Measurements from ENCODE around the gene ARHGEF33.

Gene ARHGEF33

DNA sequence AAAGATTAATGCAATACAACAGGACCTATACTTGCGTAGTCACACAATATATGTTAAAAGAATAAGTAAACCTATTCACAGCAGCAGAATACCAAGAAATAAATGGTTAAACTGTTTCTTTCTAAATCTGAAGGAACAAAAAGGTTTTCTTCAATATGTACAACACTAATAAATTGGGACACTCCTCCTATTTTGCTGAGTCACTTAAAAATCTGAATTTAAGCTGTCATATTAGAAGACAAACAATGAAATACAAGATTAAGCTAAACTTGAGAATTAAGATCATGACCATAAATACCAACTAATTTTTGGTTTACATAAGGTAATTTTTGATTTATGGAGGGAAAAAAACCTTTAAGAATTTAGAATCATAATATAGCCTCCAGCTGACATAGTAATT lies 92.8 kb downstream of the ARHGEF33 start:
- TF ChIP-seq GLIS1 (tag by site-specific recombination; IDR thresholded peaks at IDR 0.05) (no peak), ZNF391 (tag by site-specific recombination; IDR thresholded peaks at IDR 0.05; ENCODE audit: borderline replicate concordance, low read depth) (no peak), ZNF23 (tag by site-specific recombination; IDR thresholded peaks at IDR 0.05; ENCODE audit: borderline replicate concordance) (no peak), ZBTB8A (tag by site-specific recombination; IDR thresholded peaks at IDR 0.05) (no peak), SP3 (tag by site-specific recombination; IDR thresholded peaks at IDR 0.05) (no peak), ZNF514 (tag by site-specific recombination; IDR thresholded peaks at IDR 0.05) (no peak), HOXD13 (CRISPR knock-in tag; IDR thresholded peaks at IDR 0.05; ENCODE audit: borderline replicate concordance) (no peak), ZNF214 (tag by site-specific recombination; IDR thresholded peaks at IDR 0.05; ENCODE audit: borderline replicate concordance) (no peak), SETDB1 (IDR thresholded peaks at IDR 0.05; ENCODE audit: insufficient read length, low read length) (no peak), MZF1 (tag by site-specific recombination; IDR thresholded peaks at IDR 0.05; ENCODE audit: borderline replicate concordance) (no peak), ZNF140 (tag by site-specific recombination; IDR thresholded peaks at IDR 0.05) (no peak), SP7 (tag by site-specific recombination; IDR thresholded peaks at IDR 0.05) (no peak), ZNF324 (tag by site-specific recombination; IDR thresholded peaks at IDR 0.05) (no peak), ZNF571 (tag by site-specific recombination; IDR thresholded peaks at IDR 0.05) (no peak), RBAK (tag by site-specific recombination; IDR thresholded peaks at IDR 0.05) (no peak)
- TF ChIP-seq, protein P1, sequence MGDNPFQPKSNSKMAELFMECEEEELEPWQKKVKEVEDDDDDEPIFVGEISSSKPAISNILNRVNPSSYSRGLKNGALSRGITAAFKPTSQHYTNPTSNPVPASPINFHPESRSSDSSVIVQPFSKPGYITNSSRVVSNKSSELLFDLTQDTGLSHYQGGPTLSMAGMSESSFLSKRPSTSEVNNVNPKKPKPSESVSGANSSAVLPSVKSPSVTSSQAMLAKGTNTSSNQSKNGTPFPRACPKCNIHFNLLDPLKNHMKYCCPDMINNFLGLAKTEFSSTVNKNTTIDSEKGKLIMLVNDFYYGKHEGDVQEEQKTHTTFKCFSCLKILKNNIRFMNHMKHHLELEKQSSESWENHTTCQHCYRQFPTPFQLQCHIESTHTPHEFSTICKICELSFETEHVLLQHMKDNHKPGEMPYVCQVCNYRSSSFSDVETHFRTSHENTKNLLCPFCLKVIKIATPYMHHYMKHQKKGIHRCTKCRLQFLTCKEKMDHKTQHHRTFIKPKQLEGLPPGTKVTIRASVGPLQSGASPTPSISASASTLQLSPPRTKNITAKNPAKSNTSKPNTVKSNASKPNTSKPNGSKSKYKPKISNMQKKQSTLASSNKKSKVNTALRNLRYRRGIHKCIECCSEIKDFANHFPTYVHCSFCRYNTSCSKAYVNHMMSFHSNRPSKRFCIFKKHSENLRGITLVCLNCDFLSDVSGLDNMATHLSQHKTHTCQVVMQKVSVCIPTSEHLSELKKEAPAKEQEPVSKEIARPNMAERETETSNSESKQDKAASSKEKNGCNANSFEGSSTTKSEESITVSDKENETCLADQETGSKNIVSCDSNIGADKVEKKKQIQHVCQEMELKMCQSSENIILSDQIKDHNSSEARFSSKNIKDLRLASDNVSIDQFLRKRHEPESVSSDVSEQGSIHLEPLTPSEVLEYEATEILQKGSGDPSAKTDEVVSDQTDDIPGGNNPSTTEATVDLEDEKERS (tag by site-specific recombination; IDR thresholded peaks at IDR 0.05) = no peak
- TF ChIP-seq, protein P2, sequence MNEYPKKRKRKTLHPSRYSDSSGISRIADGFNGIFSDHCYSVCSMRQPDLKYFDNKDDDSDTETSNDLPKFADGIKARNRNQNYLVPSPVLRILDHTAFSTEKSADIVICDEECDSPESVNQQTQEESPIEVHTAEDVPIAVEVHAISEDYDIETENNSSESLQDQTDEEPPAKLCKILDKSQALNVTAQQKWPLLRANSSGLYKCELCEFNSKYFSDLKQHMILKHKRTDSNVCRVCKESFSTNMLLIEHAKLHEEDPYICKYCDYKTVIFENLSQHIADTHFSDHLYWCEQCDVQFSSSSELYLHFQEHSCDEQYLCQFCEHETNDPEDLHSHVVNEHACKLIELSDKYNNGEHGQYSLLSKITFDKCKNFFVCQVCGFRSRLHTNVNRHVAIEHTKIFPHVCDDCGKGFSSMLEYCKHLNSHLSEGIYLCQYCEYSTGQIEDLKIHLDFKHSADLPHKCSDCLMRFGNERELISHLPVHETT (tag by site-specific recombination; IDR thresholded peaks at IDR 0.05) = no peak
- TF ChIP-seq, protein P3, sequence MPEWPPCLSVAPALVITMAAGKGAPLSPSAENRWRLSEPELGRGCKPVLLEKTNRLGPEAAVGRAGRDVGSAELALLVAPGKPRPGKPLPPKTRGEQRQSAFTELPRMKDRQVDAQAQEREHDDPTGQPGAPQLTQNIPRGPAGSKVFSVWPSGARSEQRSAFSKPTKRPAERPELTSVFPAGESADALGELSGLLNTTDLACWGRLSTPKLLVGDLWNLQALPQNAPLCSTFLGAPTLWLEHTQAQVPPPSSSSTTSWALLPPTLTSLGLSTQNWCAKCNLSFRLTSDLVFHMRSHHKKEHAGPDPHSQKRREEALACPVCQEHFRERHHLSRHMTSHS (tag by site-specific recombination; IDR thresholded peaks at IDR 0.05) = no peak
- TF ChIP-seq, protein P4, sequence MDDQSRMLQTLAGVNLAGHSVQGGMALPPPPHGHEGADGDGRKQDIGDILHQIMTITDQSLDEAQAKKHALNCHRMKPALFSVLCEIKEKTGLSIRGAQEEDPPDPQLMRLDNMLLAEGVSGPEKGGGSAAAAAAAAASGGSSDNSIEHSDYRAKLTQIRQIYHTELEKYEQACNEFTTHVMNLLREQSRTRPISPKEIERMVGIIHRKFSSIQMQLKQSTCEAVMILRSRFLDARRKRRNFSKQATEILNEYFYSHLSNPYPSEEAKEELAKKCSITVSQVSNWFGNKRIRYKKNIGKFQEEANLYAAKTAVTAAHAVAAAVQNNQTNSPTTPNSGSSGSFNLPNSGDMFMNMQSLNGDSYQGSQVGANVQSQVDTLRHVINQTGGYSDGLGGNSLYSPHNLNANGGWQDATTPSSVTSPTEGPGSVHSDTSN (CRISPR knock-in tag; IDR thresholded peaks at IDR 0.05) = no peak
- ChIA-PET POLR2A (no interaction called here), CTCF (no interaction called here)
- Histone ChIP-seq H3K27ac (ENCODE audit: extremely low read depth, low read depth, low read length) (no peak overlapping the region), H3K36me3 (ENCODE audit: control insufficient read depth in 2 of 2, insufficient read depth in 1 of 2, low read length in 2 of 2) (peaks cover 5 to 24% of the 10 kb centered on the region in 2 experiments; a peak in 2 of 3 replicates), H3K9me3 (ENCODE audit: control insufficient read depth, insufficient read depth, low read depth, low read length) (no peaks in the 10 kb centered on the region), H3K4me3 (ENCODE audit: low read depth, low read length) (no peak overlapping the region), H3K4me1 (ENCODE audit: control insufficient read depth, insufficient read depth, low read length) (no peaks in the 10 kb centered on the region)

DNA sequence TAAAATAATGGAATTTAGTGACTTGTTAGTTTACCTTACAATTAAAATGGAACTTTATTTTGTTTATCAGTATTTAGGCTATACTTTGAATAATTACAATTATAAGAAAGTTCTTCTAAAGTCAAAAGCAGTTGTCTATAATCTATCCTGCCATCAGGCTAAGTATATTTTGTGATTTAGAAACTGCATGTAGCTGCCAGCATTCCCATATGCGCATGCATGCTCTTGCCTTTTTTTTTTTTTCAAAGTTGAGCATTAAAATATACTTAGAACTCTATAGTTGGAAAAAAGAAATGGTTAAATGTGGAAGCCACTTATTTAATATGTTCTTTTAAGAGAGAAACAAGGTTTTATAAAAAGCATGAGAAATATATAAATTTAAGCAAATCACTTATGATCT lies 99.0 kb downstream of the ARHGEF33 start:
- ChIA-PET POLR2A (no interaction called here), CTCF (interaction anchor here (0.8 kb wide), 1 partner anchor 240 kb away, joined by 4 read pairs; no protein-coding TSS in a partner anchor)
- no peaks in the 10 kb centered on the region for H3K9me3 ChIP-seq (ENCODE audit: control insufficient read depth, insufficient read depth, low read depth, low read length)
- peaks cover 10 to 30% of the 10 kb centered on the region in 2 experiments for H3K36me3 ChIP-seq (ENCODE audit: control insufficient read depth in 2 of 2, insufficient read depth in 1 of 2, low read length in 2 of 2)
- no peaks in the 10 kb centered on the region for H3K4me1 ChIP-seq (ENCODE audit: control insufficient read depth, insufficient read depth, low read length)
- no peak overlapping the region for H3K4me3 ChIP-seq (ENCODE audit: low read depth, low read length)
- no peak overlapping the region for H3K27ac ChIP-seq (ENCODE audit: extremely low read depth, low read depth, low read length)
- TF ChIP-seq ZNF558 (tag by site-specific recombination; IDR thresholded peaks at IDR 0.05) (no peak), ZNF837 (tag by site-specific recombination; IDR thresholded peaks at IDR 0.05) (no peak), ZNF155 (tag by site-specific recombination; IDR thresholded peaks at IDR 0.05) (no peak), ZNF530 (tag by site-specific recombination; IDR thresholded peaks at IDR 0.05; ENCODE audit: low read depth) (no peak), ZBTB20 (tag by site-specific recombination; IDR thresholded peaks at IDR 0.05) (no peak), GLIS1 (tag by site-specific recombination; IDR thresholded peaks at IDR 0.05) (no peak), ZNF48 (tag by site-specific recombination; IDR thresholded peaks at IDR 0.05) (no peak)
- TF ChIP-seq, protein P5, sequence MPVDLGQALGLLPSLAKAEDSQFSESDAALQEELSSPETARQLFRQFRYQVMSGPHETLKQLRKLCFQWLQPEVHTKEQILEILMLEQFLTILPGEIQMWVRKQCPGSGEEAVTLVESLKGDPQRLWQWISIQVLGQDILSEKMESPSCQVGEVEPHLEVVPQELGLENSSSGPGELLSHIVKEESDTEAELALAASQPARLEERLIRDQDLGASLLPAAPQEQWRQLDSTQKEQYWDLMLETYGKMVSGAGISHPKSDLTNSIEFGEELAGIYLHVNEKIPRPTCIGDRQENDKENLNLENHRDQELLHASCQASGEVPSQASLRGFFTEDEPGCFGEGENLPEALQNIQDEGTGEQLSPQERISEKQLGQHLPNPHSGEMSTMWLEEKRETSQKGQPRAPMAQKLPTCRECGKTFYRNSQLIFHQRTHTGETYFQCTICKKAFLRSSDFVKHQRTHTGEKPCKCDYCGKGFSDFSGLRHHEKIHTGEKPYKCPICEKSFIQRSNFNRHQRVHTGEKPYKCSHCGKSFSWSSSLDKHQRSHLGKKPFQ (tag by site-specific recombination; IDR thresholded peaks at IDR 0.05) = no peak
- TF ChIP-seq, protein P6, sequence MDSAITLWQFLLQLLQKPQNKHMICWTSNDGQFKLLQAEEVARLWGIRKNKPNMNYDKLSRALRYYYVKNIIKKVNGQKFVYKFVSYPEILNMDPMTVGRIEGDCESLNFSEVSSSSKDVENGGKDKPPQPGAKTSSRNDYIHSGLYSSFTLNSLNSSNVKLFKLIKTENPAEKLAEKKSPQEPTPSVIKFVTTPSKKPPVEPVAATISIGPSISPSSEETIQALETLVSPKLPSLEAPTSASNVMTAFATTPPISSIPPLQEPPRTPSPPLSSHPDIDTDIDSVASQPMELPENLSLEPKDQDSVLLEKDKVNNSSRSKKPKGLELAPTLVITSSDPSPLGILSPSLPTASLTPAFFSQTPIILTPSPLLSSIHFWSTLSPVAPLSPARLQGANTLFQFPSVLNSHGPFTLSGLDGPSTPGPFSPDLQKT (IDR thresholded peaks at IDR 0.05; ENCODE audit: borderline replicate concordance, low read depth, low read length) = no peak
- TF ChIP-seq, protein P3 (tag by site-specific recombination; IDR thresholded peaks at IDR 0.05) = no peak
